Measurements from ENCODE around the gene MAGEB17. TPM values are rescaled to one million over a fixed set of nuclear protein-coding genes. Genes with fewer than 3 reads are reported as not detected.

The MAGEB17 gene
- total RNA-seq, 1 donor = not detected

DNA sequence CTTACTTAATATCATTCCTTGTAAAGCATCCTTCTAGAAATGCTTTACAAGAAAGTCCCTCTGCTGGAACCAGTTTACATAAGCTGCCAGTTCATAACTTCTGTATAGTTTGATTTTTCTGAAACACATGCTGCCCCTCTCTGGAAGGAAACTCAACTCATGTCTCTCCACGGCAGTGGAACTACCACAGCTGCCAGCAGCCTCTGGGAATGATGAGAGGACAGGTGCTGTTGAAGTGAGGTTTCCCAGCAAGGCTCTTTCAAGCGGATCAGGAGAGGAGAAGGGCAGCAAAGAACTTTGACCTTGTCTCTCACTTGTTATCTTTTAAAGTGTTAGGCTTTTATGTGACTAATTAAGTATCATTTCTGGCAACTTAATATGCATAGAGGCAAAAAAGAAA lies 36.6 kb upstream of the MAGEB17 start:
- TF ChIP-seq, protein P1, sequence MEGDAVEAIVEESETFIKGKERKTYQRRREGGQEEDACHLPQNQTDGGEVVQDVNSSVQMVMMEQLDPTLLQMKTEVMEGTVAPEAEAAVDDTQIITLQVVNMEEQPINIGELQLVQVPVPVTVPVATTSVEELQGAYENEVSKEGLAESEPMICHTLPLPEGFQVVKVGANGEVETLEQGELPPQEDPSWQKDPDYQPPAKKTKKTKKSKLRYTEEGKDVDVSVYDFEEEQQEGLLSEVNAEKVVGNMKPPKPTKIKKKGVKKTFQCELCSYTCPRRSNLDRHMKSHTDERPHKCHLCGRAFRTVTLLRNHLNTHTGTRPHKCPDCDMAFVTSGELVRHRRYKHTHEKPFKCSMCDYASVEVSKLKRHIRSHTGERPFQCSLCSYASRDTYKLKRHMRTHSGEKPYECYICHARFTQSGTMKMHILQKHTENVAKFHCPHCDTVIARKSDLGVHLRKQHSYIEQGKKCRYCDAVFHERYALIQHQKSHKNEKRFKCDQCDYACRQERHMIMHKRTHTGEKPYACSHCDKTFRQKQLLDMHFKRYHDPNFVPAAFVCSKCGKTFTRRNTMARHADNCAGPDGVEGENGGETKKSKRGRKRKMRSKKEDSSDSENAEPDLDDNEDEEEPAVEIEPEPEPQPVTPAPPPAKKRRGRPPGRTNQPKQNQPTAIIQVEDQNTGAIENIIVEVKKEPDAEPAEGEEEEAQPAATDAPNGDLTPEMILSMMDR (IDR thresholded peaks at IDR 0.05; ENCODE audit: insufficient read depth, low read length) = no peak
- no peak overlapping the region for H3K4me3 ChIP-seq (ENCODE audit: low read depth, low read length)
- no peak for DNase-seq (ENCODE audit: low read depth)

- no peak overlapping the region for H3K4me3 ChIP-seq (ENCODE audit: low read depth, low read length)
- TF ChIP-seq, protein P1 (IDR thresholded peaks at IDR 0.05; ENCODE audit: insufficient read depth, low read length) = no peak
- DNase-seq (ENCODE audit: low read depth) = no peak
Observed at GRCh38 chrX:16134936-16135335, 32.3 kb upstream of the MAGEB17 start.

- no peak overlapping the region for H3K4me3 ChIP-seq (ENCODE audit: low read depth, low read length)
- DNase-seq (ENCODE audit: low read depth) = no peak
- TF ChIP-seq, protein P1 (IDR thresholded peaks at IDR 0.05; ENCODE audit: insufficient read depth, low read length) = no peak
Observed at GRCh38 chrX:16136080-16136479, 31.2 kb upstream of the MAGEB17 start.

- no peak for DNase-seq (ENCODE audit: low read depth)
- TF ChIP-seq, protein P1 (IDR thresholded peaks at IDR 0.05; ENCODE audit: insufficient read depth, low read length) = no peak
- no peak overlapping the region for H3K4me3 ChIP-seq (ENCODE audit: low read depth, low read length)
Observed at GRCh38 chrX:16137416-16138107, 29.7 kb upstream of the MAGEB17 start.

- DNase-seq (ENCODE audit: low read depth) = peak; percentile 7
- H3K4me3 ChIP-seq (ENCODE audit: low read depth, low read length) = no peak overlapping the region
- TF ChIP-seq, protein P1 (IDR thresholded peaks at IDR 0.05; ENCODE audit: insufficient read depth, low read length) = peak; percentile 23
Observed at GRCh38 chrX:16138108-16138427, 29.2 kb upstream of the MAGEB17 start.

DNA sequence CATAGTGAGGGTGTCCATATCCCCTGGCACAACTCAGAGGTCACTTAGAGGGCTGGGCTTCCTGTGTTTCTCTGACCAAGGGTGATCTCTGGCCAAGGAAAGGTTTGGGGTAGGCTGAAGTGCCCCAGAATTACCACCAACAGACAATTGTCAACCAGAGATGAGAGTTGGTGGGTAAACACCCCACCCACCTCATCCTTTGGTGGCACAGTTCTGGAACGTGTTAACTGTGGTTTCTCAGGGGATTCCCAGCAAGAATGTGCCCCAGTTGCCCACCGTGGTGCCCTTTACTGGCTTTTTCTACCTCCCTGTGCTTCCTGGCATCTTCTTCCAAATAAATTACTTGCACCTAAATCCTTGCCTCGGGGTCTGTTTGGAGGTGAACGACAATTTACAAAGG lies 26.8 kb upstream of the MAGEB17 start:
- DNase-seq (ENCODE audit: low read depth) = no peak
- TF ChIP-seq, protein P1 (IDR thresholded peaks at IDR 0.05; ENCODE audit: insufficient read depth, low read length) = no peak
- no peak overlapping the region for H3K4me3 ChIP-seq (ENCODE audit: low read depth, low read length)

DNA sequence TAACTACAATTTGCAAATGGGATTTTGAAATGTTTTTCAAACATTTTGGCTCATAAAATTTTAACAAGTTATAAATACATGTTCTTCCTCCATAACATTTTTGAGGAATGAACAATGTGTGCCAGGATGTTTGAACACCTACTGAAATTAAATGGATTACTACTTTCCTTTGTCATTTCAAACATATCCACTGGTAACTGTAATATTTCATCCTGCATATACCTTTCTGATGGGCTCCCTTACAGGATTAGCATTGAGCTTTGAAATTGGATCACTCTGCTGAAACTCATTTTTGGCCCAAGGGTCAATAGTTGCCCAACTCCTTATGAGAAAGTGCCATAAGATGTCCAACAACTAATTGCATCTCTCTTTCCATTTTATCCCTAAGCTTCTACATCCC lies 26.3 kb upstream of the MAGEB17 start:
- TF ChIP-seq, protein P1 (IDR thresholded peaks at IDR 0.05; ENCODE audit: insufficient read depth, low read length) = no peak
- DNase-seq (ENCODE audit: low read depth) = no peak
- no peak overlapping the region for H3K4me3 ChIP-seq (ENCODE audit: low read depth, low read length)
